Jurkat, Clone E6-1 (cell line): ENCODE data around the gene RNF13.
"Not testable (repeated sequence)": the region's sequence is repeated elsewhere in the genome, so short reads cannot be mapped to it uniquely, and the experiment has no call there.

Experiments used
- DNase-seq: peaks from one replicate; pipeline ENCODE4 v3.0.0-alpha.2; 2011; ENCODE audit warnings: low read depth, low spot score
- H3K4me3 ChIP-seq: 2 replicates; pipeline ENCODE4 v1.5.1; 2011; ENCODE audit warnings: mild to moderate bottlenecking, low read length, control low read depth, moderate library complexity

RNF13 gene

DNA sequence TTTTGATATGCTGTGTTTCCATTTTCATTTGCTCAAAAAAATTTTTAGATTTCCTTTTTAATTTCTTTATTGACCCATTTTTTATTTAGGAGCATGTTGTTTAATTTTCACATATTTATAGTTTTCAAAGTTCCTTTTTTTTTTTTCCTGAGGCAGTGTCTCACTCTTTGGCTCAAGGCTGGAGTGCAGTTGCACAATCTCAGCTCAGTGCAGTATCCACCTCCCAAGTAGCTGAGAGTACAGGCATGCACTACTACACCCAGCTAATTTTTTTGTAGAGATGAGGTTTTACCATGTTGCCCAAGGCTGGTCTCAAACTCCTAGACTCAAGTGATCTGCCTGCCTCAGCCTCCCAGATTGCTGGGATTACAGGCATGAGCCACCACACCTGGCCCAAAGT, 121.5 kb downstream of the RNF13 start:
- no peak for DNase-seq
- H3K4me3 ChIP-seq: no peak overlapping the region

DNA sequence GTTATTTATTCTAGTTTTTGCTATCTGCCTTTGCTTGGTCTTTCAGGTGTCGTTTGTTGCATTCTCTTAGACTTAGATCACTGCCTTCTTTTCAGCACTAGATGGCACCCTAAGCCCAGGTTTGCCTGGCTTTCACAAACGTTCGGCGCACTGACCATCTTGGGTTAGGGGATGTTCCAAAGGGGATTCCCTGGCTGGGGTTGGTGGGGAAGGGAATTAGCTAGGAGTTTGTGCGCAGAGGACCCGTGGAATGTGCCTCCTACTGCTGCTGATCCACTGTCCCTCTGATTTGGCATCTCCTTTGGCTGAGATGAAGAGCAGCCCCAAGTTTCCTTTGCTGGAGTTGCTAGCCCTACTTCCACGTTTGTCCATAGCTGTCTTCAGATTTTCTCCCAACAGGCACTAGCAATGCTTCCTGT, 123.8 kb downstream of the RNF13 start:
- no peak overlapping the region for H3K4me3 ChIP-seq
- DNase-seq: peak; percentile 23

DNA sequence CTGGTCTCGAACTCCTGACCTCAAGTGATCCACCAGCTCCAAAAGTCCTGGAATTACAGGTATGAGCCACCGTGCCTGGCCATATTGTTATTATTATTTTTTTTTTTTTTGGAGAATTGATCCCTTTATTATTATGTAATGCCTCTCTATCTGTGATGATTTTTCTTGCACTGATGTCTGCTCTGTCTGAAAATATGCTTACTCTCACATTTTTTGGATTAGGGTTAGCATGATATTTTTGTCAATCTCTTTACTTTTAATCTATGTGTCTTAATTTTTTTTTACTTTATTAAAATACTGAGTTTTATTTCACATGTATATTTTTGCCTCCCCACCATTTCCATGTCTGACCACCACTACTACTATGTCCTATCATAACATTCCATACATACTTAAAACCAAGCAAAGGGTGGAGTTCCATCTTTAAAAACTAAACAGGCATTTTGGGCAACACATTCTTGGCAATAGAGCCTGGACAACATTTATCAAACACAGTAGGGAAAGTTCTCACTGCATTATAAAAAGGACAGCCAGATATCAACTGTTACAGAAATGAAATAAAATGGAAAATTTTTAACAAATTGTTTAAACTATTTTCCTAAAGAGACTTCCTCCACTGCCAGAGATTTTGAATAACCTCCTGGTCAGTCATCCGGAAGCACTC, 125.5 kb downstream of the RNF13 start:
- not testable (repeated sequence) for DNase-seq, H3K4me3 ChIP-seq

DNA sequence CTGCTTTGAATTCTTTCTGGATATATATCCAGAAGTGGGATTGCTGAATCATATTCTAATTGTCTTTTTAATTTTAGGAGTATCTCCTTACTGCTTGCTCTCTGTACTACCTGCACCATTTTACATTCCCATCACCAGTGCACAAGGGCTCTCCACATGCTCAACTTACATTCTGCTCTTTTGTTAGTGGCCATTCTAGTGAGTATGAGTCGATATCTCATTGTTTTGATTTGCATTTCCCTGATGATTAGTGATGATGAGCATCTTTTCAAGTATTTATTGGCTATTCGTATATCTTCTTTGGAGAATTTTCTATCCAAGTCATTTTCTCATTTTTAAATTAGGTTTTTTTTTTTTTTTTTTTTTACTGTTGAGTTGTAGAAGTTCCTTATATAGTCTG, 128.2 kb downstream of the RNF13 start:
- no peak for DNase-seq
- H3K4me3 ChIP-seq: no peak overlapping the region

DNA sequence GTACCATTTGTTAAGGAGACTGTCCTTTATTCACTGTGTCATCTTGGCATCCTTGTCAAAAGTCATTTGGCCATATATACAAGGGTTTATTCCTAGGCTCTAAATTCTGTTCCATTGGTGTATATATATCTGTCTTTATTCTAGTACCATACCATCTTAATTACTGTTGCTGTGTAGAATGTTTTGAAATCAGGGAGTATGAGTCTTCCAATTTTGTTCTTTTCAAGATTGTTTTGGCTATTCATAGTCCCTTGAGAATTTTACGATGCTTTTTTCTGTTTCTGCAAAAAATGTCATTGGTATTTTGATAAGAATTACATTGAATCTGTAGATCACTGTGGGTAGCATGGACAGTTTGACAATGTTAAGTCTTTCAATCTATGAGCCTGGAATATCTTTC, 128.9 kb downstream of the RNF13 start:
- no peak overlapping the region for H3K4me3 ChIP-seq
- DNase-seq: no peak

DNA sequence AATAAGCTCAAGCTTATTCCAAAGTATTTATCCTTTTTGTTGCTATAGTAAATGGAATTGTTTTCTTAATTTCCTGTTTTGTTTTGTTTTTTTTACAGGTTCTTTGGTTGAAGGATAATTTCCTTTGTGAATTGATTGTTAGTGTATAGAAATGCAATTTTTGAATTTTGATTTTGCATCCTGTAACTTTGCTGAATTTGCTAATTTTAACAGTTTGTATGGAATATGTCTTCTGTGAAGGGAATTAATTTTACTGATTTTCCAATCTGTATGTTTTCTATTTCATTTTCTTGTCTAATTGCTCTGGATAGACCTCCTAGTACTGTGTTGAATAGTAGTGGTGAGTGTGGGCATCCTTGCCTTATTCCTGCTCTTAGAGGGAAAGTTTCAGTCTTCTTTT, 129.4 kb downstream of the RNF13 start:
- H3K4me3 ChIP-seq: no peak overlapping the region
- DNase-seq: no peak

DNA sequence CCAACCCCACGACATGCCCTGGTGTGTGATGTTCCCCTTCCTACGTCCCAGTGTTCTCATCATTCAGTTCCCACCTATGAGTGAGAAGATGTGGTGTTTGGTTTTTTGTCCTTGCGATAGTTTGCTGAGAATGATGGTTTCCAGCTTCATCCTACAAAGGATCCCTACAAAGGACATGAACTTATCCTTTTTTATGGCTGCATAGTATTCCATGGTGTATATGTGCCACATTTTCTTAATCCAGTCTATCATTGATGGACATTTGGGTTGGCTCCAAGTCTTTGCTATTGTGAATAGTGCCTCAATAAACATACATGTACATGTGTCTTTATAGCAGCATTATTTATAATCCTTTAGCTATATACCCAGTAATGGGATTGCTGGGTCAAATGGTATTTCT, 131.0 kb downstream of the RNF13 start:
- DNase-seq, H3K4me3 ChIP-seq: not testable (repeated sequence)

DNA sequence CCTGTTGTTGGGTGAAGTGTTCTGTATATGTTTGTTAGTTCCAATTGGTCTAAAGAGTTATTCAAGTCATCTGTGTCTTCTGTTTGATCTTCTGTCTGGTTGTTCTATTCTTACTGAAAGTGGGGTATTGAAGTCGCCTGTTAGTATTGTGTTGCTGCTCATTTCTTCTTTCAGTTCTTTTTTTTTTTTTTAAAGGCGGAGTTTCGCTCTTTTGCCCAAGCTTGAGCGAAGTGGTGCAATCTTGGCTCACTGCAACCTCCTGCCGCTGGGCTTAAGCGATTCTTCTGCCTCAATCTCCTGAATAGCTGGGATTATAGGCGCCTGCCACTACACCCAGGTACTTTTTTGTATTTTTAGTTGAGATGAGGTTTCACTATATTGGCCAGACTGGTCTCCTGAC, 134.2 kb downstream of the RNF13 start:
- no peak for DNase-seq
- no peak overlapping the region for H3K4me3 ChIP-seq

DNA sequence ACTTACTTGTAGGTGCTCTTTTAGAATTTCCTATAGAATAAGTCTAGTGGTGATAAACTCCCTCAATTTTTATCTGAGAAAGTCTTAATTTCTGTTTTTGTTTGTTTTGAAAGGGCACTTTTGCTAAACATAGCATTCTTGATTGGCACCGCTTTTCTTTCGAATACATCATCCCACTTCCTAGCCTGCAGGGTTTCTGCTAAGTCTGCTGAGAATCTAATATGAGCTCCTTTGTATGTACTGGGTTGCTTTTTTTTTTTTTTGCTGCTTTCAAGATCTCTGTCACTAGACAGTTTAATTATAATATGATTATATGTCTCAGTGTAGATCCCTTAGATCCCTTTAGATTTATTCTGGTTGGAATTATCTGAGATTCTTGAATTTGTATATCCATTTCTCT, 136.2 kb downstream of the RNF13 start:
- no peak overlapping the region for H3K4me3 ChIP-seq
- no peak for DNase-seq

DNA sequence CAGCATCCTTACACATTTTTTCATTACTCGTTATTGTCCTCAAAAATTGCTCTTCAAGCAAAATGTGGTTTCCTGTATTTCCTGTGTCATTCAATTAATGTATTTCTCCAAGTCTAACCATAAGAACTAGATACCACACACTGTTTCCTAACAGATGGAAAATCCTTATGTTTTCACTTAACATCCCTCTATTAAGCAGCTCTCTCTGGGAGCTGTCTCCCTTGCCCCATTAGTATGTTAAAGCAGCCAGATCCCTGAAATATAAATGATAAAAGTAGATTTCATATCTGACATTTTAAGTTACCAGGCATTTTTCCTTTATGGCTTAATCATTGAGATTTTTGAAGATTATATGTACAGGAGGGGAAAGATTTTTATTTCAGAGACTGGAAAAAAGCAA, 141.8 kb downstream of the RNF13 start:
- no peak overlapping the region for H3K4me3 ChIP-seq
- DNase-seq: no peak

DNA sequence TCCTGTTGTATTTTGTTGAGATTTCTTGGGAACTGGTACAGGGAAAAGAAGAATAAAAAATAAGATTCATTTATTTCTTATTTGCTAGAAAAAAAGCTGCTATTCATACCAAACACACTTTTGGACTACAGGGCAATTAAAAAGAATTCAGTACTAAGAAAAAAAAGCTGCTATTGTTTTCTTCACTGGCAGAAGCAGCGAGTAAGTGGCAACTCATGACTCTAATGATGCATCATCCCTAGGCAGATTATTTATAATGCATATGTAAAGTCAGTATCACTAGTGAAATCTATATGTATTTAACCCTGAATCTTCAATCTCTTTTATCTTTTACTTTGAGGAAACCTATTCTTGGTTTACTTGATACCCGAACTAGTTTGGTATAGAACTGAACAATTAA, 142.4 kb downstream of the RNF13 start:
- no peak overlapping the region for H3K4me3 ChIP-seq
- DNase-seq: no peak

DNA sequence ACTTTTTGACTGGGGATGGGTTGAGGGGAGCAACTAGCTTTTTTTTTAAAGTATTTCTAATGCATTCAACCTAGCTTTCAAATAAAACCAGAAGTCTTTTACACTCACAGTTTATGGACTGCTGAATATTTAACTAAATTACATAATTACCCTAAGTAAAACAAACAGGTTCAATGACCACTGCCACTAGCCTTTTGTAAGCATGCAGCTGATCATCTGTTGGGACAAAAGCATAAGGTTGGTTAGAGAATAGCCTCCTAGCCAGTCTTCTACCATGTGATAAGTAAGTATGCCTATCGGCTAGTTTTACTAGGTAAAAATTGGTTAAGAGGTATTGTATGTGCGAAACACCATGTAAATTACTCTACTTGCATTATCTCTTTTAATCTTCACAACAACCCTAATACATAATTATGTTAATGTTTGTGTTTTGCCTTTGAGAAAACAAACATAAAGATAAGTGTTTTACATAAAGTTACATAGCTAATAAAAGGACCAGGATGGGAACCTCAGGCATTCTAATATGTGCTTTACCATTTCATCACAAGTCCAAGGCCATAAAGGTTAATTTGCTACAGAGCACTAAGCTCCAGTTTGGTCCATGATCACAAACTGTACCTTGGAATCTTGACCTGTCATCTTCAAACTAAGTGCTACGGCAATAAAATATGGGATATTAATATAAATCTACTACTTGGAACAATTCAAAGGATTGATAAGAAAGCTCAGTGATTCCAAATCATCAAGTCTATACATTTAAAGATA, 144.5 kb downstream of the RNF13 start:
- DNase-seq: no peak
- no peak overlapping the region for H3K4me3 ChIP-seq

DNA sequence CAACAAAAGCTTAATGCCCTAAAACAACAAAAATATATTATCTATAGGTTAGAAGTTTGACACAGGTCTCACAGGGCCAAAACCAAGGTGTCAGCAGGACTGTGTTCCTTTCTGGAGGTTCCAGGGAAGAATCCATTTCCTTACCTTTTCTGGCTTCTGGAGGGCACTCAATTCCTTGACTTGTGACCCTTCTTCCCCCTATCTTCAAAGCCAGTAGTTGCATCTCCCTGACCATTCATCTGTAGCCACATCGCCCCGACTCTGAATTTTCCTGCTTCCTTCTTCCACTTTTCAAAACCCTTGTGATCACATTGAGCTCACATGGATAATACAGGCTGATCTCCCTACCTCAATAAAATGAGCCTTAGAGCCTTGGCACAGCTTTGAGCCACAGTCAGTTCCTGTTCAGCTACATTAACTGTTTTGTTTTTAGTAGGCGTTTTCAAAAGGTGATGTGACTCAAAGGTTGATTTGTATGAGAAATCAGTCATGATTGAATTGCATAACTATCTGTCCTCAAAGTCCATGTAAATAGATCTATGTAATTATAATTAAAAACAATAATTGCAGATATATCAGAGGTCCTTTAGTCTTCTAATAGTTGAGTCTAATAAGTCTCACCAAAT, 145.3 kb downstream of the RNF13 start:
- DNase-seq: no peak
- H3K4me3 ChIP-seq: no peak overlapping the region

DNA sequence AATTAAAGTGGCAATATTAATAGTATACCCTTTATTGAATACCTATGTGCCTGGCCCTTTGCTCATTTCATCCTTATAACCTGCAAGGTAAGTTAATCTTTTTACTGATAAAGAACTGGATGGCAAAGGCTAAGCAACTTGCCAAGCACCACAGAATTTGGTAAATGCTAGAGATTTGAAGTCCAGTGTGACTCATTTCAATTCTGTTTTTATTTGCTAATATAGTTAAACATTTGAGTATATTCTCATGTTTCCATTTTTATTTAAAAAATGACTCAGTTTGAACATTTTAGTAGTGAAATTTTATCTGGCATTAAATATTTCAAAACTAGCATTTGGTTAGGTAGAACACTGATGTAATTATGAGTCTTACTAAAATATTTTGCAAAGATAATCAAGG, 146.4 kb downstream of the RNF13 start:
- H3K4me3 ChIP-seq: no peak overlapping the region
- DNase-seq: no peak

DNA sequence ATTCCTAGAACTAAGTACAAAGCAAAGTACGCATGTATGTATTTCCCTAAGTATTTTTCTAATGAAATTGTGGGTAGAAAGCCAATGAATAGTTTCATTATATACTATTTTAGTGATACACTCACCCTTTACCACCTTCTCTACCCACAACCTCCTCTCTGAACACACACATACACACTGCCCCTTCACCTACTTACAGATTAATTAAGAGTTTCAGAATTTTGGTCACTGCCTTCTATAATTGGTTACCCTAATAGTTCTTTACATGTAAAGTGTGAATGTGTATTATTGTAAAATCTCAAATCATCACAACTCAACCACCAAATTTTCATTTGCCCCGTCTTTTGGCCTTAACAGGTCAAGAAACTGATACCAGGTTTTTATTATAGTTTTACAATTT, 150.5 kb downstream of the RNF13 start:
- no peak for DNase-seq
- H3K4me3 ChIP-seq: no peak overlapping the region

DNA sequence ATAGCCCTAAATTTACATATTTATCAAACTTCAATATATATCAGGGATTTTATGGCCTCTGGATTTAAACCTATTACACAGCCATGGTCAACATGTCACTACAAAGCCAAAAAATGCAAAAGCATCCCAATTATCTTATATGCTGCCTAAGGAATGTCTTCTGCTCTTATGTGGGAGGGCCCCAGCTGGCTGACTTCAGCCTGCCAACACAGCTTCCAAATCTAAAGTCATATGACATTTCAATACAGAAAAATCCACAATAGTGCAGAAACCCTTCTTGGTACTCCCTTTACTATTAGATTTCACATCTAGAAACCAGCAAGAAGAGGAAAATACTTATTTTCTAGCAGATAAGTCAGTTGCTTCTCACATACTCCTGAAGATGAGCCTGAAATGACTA, 151.3 kb downstream of the RNF13 start:
- no peak overlapping the region for H3K4me3 ChIP-seq
- DNase-seq: no peak

DNA sequence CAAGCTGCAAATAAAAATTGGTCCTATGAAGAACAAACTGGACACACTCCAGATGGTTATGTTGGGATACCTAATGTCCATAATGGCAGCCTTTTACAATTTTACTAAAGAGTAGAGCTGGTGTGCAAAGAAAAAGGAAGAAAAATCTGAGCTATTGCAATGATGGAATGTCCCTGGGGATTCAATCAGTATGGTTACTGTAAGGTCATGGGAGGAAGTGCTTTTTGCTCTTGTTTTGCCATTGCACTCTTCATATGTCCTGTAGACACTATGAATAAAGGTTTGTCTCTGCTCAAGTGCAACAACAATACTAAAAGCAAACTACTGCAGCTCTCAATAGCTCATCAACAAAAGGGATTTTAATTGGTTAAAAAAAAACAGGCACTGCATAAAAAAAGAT, 152.3 kb downstream of the RNF13 start:
- no peak for DNase-seq
- no peak overlapping the region for H3K4me3 ChIP-seq

DNA sequence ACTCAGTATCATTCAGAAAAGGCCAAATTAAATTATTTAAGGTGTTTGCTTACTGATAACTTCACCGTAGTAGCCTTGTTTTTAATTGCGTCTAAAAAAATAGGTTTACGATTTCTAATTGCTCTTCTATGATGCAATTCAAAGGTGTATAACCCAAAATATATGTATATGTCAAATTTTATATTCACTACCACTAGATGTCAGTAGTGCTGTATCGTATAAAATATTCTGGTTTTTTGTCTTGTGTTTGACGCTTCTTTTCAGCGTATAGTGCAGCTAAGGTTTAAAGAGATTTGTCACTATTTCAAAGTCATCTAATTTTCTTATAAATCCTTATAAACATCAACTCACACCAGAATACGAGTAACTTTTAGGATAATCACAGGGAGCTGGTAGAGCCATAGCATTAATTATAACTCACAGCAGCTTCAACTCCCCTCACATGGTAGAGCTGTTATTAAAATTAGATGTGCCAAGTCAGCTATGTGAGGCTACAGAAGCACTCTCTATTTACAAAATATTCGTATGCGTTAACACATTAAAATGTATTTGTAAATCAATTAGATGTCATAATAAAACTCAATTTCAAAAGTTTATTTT, 154.2 kb downstream of the RNF13 start:
- DNase-seq: peak; percentile 46
- H3K4me3 ChIP-seq: no peak overlapping the region

DNA sequence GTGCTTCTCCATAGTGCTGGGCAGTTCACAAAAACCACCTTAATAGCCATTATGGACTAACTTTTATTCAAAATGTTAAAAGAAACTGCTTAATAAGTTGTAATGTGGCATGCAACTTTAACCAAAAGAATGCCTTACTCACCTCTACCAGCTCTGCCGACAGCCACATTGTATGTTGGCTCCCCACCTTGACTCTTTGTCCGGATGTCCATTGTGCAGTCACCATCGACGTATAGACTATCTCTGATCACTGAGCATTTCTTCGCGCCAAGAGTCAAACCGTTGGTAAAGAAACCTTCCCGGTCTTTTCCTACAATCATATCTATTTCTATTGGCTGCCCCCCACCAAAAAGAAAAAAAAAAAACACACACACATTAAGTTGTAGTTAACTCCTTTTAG, 155.2 kb downstream of the RNF13 start:
- DNase-seq: no peak
- H3K4me3 ChIP-seq: no peak overlapping the region
